CD14-positive monocyte (primary cell): ENCODE results near the gene CDK6. TPM values are rescaled to one million over a fixed set of nuclear protein-coding genes. Genes with fewer than 3 reads are reported as not detected.

Experiments used
- DNase-seq, 3 donors: peaks; one replicate each; pipeline ENCODE4 v3.0.0-alpha.2; 2011 to 2022
- H2AFZ ChIP-seq: 2 replicates; pipeline ENCODE4 v1.6.0; 2012; ENCODE audit warnings: mild to moderate bottlenecking, low read depth, low read length, inconsistent platforms; ENCODE audit not compliant: insufficient read depth, poor library complexity, severe bottlenecking
- H3K27ac ChIP-seq, 2 donors: 1 replicate in 1 of 2; 2 replicates in 1 of 2; pipeline ENCODE4 v1.5.1; 2012 to 2013; ENCODE audit warnings: low read length in 2 of 2, control low read depth in 1 of 2, inconsistent platforms in 1 of 2, low read depth in 1 of 2, mild to moderate bottlenecking in 1 of 2
- H3K27me3 ChIP-seq, 2 donors: one replicate each; pipeline versions ENCODE4 v1.6.0 to v1.6.1; 2011 to 2013; ENCODE audit warnings: low read length in 2 of 2; ENCODE audit not compliant: control insufficient read depth in 2 of 2, insufficient read depth in 2 of 2
- H3K36me3 ChIP-seq, 2 donors: replicated peaks in 1 of 2; 1 replicate in 1 of 2; 2 replicates in 1 of 2; pipeline versions ENCODE4 v1.5.1 to v1.6.1; 2012 to 2013; ENCODE audit warnings: low read length in 2 of 2, control low read depth in 1 of 2, inconsistent platforms in 1 of 2, mild to moderate bottlenecking in 1 of 2; ENCODE audit not compliant: insufficient read depth in 2 of 2, control insufficient read depth in 1 of 2
- H3K4me1 ChIP-seq, 2 donors: 1 replicate in 1 of 2; 2 replicates in 1 of 2; pipeline versions ENCODE4 v1.5.1 to v1.6.1; 2012 to 2013; ENCODE audit warnings: low read length in 2 of 2, control low read depth in 1 of 2, inconsistent platforms in 1 of 2, mild to moderate bottlenecking in 1 of 2, moderate library complexity in 1 of 2; ENCODE audit not compliant: insufficient read depth in 2 of 2, control insufficient read depth in 1 of 2
- H3K4me2 ChIP-seq: replicated peaks from 2 replicates; pipeline ENCODE3; 2012; ENCODE audit warnings: low read length, moderate library complexity, mild to moderate bottlenecking; ENCODE audit not compliant: poor library complexity, severe bottlenecking; ENCODE audit errors: extremely low read depth
- H3K4me3 ChIP-seq, 3 experiments: fragments of 200-600 bp in 1 of 3; sonication (generic) in 1 of 3; replicated peaks in 1 of 3; 1 replicate in 2 of 3; 2 replicates in 1 of 3; pipeline ENCODE4 v1.5.1; 2011 to 2013; ENCODE audit warnings: low read length in 3 of 3, mild to moderate bottlenecking in 3 of 3, control low read depth in 2 of 3, low read depth in 2 of 3, inconsistent platforms in 1 of 3, moderate library complexity in 1 of 3
- H3K79me2 ChIP-seq: 2 replicates; pipeline ENCODE4 v1.6.0; 2012; ENCODE audit warnings: mild to moderate bottlenecking, control low read depth, inconsistent platforms, low read length, moderate library complexity; ENCODE audit not compliant: insufficient read depth
- H3K9ac ChIP-seq: 2 replicates; pipeline ENCODE4 v1.6.0; 2017; ENCODE audit warnings: low read length, mild to moderate bottlenecking; ENCODE audit not compliant: insufficient read depth, poor library complexity, severe bottlenecking
- H3K9me3 ChIP-seq, 2 donors: replicated peaks in 1 of 2; 1 replicate in 1 of 2; 2 replicates in 1 of 2; pipeline versions ENCODE4 v1.5.1 to v1.6.1; 2012 to 2013; ENCODE audit warnings: low read length in 2 of 2, control low read depth in 1 of 2; ENCODE audit not compliant: control insufficient read depth in 1 of 2, insufficient read depth in 1 of 2
- H4K20me1 ChIP-seq: 2 replicates; pipeline ENCODE4 v1.6.0; 2012; ENCODE audit warnings: mild to moderate bottlenecking, low read length, control low read depth, moderate library complexity; ENCODE audit not compliant: insufficient read depth
- H3K27ac Mint-ChIP-seq, 7 donors: one replicate each; pipeline ENCODE4 v1.8.0; 2020; ENCODE audit warnings: mild to moderate bottlenecking in 7 of 7, mixed read lengths in 7 of 7, moderate library complexity in 6 of 7, inconsistent platforms in 2 of 7
- H3K27me3 Mint-ChIP-seq, 3 donors: one replicate each; pipeline ENCODE4 v1.8.0; 2021 to 2022; ENCODE audit warnings: low read depth in 3 of 3, mild to moderate bottlenecking in 3 of 3, mixed read lengths in 3 of 3, moderate library complexity in 3 of 3, inconsistent platforms in 1 of 3
- H3K36me3 Mint-ChIP-seq, 2 donors: one replicate each; pipeline ENCODE4 v1.8.0; 2020; ENCODE audit warnings: mixed read lengths in 2 of 2, inconsistent platforms in 1 of 2, mild to moderate bottlenecking in 1 of 2
- H3K4me1 Mint-ChIP-seq: one replicate; pipeline ENCODE4 v1.8.0; 2020; ENCODE audit warnings: mild to moderate bottlenecking, mixed read lengths
- H3K4me3 Mint-ChIP-seq, 2 donors: one replicate each; pipeline ENCODE4 v1.8.0; 2020; ENCODE audit warnings: mild to moderate bottlenecking in 2 of 2, mixed read lengths in 2 of 2, moderate library complexity in 1 of 2
- H3K9me3 Mint-ChIP-seq, 7 donors: one replicate each; pipeline ENCODE4 v1.8.0; 2020 to 2022; ENCODE audit warnings: mixed read lengths in 7 of 7, mild to moderate bottlenecking in 6 of 7, moderate library complexity in 6 of 7, inconsistent platforms in 2 of 7
- WGBS: methylation state at CpG from one replicate; pipeline ENCODE4 v1.1.5; 2013; ENCODE audit warnings: missing lambda C conversion rate; ENCODE audit not compliant: insufficient coverage; 5-methylcytosine and 5-hydroxymethylcytosine counted together
- intact Hi-C, 2 donors: fragments of 100-400 bp; cut with micrococcal nuclease; formaldehyde crosslinking; loops; one replicate each; pipeline versions ENCODE4 v1.15.0 to v1.15.1; 2023
- polyA plus RNA-seq, 3 donors: library from polyadenylated mRNA; depleted of rRNA in 1 of 3; unstranded in 2 of 3; stranded (reverse) in 1 of 3; fragments of 300-500 nt in 2 of 3; fragments of >200 nt in 1 of 3; fragmentation: Illumina TruSeq in 2 of 3; gene quantifications; 1 replicate in 2 of 3; 2 replicates in 1 of 3; pipeline ENCODE4 v1.2.3, GENCODE V29; 2012 to 2021
- TF ChIP-seq, protein P1 (sequence below): fragments of 200-600 bp; IDR thresholded peaks from one replicate; pipeline ENCODE4 v1.8.0; 2022; ENCODE audit warnings: antibody characterized with exemption, mild to moderate bottlenecking

CDK6 gene
- polyA plus RNA-seq, 3 donors = 3.4 to 4.3 (median 3.8) TPM

DNA sequence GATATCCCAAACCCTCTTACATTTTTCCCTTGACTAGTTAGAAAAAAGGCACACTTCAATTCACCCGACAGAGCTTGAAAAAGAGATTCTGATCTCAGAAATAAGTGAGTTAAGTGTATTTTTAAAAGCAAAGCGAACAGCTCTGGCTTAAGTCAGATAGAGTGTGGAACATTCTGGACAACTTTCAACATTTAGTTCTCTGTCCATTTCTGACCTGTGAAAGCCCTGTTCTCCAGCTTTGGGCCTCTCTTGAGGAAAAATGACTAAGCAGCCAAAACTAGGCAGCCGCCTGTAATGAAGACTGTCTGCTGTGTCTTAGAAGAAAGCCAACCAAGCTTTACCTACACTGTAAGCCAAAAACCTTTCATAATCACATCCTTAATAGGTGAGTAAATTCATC, 50.5 kb downstream of the CDK6 start:
- H3K27me3 ChIP-seq = no peaks in the 10 kb centered on the region

DNA sequence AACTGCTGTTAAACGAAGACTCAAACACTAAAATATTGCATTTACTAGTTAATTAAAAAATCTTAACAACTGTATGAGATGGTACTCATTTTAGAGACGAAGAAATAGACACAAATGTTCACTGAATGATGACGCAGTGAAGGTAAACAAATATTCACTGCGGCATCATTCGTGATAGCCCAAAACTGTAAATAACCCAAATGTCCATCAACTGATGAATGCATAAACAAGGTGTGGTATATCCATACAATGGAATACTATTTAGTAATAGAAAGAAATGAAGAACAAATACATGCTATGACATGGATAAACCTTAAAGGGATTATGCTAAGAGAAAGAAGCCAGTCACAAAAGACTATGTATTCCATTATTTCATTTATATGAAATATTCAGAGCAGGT, 51.4 kb downstream of the CDK6 start:
- Histone ChIP-seq H3K79me2 (peaks cover 78% of the 10 kb centered on the region), H3K4me2 (no peak overlapping the region), H3K9ac (no peak overlapping the region), H3K4me3 (no peak overlapping the region), H2AFZ (no peak overlapping the region), H3K27me3 (no peaks in the 10 kb centered on the region), H3K9me3 (peaks cover 5 to 9% of the 10 kb centered on the region in 2 donors), H3K4me1 (peaks cover 3 to 15% of the 10 kb centered on the region in 2 donors), H3K27ac (no peak overlapping the region), H4K20me1 (no peaks in the 10 kb centered on the region), H3K36me3 (no peaks in the 10 kb centered on the region)
- H3K36me3 Mint-ChIP-seq = peaks cover 4 to 10% of the 10 kb centered on the region in 2 donors
- intact Hi-C loops = no loop called here
- no peaks in the 10 kb centered on the region for H3K27me3 Mint-ChIP-seq
- peaks cover 6 to 19% (median 11%) of the 10 kb centered on the region in 7 donors for H3K9me3 Mint-ChIP-seq
- DNase-seq = no peak
- no peak overlapping the region for H3K27ac Mint-ChIP-seq
- TF ChIP-seq, protein P1, sequence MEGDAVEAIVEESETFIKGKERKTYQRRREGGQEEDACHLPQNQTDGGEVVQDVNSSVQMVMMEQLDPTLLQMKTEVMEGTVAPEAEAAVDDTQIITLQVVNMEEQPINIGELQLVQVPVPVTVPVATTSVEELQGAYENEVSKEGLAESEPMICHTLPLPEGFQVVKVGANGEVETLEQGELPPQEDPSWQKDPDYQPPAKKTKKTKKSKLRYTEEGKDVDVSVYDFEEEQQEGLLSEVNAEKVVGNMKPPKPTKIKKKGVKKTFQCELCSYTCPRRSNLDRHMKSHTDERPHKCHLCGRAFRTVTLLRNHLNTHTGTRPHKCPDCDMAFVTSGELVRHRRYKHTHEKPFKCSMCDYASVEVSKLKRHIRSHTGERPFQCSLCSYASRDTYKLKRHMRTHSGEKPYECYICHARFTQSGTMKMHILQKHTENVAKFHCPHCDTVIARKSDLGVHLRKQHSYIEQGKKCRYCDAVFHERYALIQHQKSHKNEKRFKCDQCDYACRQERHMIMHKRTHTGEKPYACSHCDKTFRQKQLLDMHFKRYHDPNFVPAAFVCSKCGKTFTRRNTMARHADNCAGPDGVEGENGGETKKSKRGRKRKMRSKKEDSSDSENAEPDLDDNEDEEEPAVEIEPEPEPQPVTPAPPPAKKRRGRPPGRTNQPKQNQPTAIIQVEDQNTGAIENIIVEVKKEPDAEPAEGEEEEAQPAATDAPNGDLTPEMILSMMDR = no peak
- no CpG with 5 or more reads among the region's 5 CpGs for WGBS
- H3K4me3 Mint-ChIP-seq = no peak overlapping the region
- H3K4me1 Mint-ChIP-seq = peaks cover 24% of the 10 kb centered on the region

More for the DNA sequence above, 50.5 kb downstream of the CDK6 start:
- Histone ChIP-seq H3K9ac (no peak overlapping the region), H3K79me2 (peaks cover 78% of the 10 kb centered on the region), H3K4me2 (no peak overlapping the region), H4K20me1 (no peaks in the 10 kb centered on the region), H2AFZ (no peak overlapping the region), H3K9me3 (peaks cover 8 to 9% of the 10 kb centered on the region in 2 donors), H3K4me1 (peaks cover 2 to 11% of the 10 kb centered on the region in 2 donors), H3K4me3 (no peak overlapping the region), H3K27ac (no peak overlapping the region), H3K36me3 (no peaks in the 10 kb centered on the region)
- WGBS = no CpG with 5 or more reads among the region's 3 CpGs
- peaks cover 25% of the 10 kb centered on the region for H3K4me1 Mint-ChIP-seq
- DNase-seq = no peak
- TF ChIP-seq, protein P1 = no peak
- H3K27me3 Mint-ChIP-seq = peaks cover 0 to 1% (median 0%) of the 10 kb centered on the region in 3 donors
- H3K9me3 Mint-ChIP-seq = peaks cover 7 to 23% (median 12%) of the 10 kb centered on the region in 7 donors
- H3K36me3 Mint-ChIP-seq = peaks cover 8 to 16% of the 10 kb centered on the region in 2 donors
- H3K27ac Mint-ChIP-seq = no peak overlapping the region
- H3K4me3 Mint-ChIP-seq = no peak overlapping the region
- intact Hi-C loops = no loop called here
